Activated gamma-delta T cell treated with anti-CD3 and anti-CD28 coated beads, Interleukin-2, amount 50 U/mL, for 16 hours (primary cell): ENCODE measurements around the gene FSTL5.
"Not testable (repeated sequence)": the region's sequence is repeated elsewhere in the genome, so short reads cannot be mapped to it uniquely, and the experiment has no call there.

Experiments used
- DNase-seq: peaks from one replicate; pipeline ENCODE4 v3.0.0-alpha.2; 2020; ENCODE audit warnings: low read depth

FSTL5 gene

DNA sequence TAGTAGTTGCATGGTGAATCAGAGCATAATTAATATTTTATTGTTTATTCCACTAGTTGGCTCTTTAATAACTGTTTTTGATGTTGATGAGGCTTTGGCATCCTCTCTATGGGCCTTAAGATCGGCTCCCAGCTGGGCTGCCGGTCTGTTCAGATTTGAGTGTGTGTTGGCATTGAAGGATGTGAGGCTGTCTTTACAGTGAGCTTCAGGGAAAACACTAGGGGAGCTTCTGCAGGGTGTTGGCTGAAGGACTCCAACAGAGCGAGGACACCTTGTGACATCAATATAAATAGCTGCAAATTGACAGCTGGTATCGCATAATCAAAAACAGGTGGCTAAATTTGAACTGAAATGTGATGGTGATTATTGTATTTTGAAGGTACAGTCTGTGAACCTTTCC is 322.0 kb downstream of the FSTL5 start:
- DNase-seq = no peak

DNA sequence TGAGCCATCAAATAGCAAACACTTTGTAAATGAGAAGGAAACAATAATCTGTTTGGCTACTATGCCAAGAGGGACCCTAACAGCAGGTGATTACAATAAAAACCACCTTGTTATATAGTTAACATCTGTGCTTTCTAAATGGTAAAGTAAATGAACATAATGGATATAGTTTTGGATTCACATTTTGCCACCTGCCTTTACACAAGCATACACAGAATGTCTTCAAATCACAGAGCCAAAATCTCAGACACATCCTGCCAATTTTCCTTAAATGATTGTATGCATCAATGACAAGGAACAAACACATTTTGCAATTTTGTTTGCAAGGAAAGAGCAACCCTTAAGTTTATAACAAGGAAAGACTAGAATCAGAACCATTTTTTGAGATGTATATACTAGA is 334.2 kb downstream of the FSTL5 start:
- no peak for DNase-seq

DNA sequence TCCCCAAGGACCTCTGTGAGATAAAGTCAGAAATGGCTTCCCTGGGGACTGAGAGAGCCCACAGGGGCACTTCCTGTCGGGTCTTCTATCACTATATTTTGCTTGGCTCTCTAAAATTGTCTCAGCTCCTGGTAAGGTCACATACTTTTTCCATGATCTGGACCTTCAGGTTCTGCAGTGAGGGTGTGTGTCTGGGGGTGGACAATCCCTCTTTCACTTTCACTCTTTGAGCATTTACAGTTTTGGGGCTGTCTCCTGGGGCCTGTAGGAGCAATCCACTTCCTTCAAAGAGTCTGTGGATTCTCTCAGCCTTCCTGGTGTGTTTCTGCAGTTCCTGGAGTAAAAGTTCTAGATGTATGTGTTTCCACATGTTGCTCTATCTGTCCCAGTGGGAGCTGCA is 335.7 kb downstream of the FSTL5 start:
- no peak for DNase-seq

DNA sequence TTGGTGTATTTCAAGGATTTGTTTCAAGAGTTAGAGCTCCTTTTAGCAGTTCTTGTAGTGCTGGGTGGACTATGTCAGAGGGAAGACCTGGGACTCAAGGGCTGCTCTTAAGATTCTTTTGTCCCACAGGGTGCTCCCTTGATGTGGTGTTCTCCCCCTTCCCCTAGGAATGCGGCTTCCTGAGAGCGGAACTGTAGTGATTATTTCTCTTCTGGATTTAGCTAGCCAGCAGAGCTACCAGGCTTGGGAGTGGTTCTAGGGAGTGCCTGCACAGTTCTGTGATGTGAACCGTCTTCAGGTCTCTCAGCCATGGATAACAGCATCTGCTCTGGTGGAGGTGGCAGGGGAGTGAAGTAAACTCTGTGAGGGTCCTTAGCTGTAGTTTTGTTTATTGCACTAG is 336.8 kb downstream of the FSTL5 start:
- no peak for DNase-seq

DNA sequence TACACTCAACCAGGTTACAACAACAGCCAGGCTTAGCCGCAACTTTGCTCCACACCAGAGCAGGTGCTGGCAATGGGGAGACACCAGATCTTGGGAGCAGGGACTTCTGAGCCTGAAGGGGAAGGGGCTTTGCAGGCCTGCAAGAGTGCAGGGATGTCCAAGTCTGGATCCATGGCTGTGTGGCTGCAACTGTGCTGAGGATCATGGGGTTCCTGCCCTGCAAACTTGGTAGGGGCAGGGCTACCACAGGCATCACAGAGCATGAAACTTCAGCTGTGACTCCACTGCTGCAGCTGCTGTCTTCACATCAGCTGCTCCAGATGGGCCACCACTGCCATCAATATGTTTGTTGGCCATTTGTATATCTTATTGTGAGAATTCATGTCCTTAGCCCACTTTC is 340.4 kb downstream of the FSTL5 start:
- DNase-seq = no peak

DNA sequence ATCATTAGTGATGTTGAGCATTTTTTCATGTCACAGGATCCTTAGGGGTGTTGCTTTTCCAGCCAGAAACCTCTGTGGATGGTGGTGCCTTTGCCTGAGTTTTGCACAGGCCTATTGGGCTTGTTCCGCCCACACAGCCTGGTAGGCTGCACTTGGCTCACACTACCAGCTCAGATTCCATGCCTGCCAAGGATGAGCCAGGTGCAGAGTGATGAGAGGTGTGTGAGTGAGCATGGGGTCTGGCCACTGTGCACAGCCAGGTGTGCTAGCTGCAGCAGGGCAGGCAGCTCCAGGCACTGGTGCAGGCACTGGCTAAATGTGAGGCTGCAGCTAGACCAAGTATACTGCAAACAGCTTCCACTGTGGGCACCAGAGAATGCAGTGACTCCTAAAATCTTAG is 341.6 kb downstream of the FSTL5 start:
- no peak for DNase-seq

DNA sequence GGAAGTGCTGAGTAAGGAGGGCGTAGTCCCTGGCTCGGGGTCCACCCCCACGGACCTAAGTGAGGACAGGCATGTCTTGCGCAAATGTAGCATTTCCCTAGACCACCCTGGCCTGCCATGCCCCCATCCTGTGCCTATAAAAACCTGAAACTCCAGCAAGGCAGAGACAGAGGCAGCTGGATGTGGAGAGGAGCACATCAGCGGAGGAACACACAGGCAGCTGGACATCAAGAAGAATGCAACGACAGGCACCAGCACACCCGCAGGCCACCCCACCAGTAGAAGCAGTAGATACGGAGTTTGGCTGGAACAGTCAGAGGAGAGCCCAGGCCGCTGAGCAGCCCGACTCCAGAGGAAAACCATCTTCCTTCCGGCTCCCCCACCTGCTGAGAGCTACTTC is 345.9 kb downstream of the FSTL5 start:
- DNase-seq = no peak

DNA sequence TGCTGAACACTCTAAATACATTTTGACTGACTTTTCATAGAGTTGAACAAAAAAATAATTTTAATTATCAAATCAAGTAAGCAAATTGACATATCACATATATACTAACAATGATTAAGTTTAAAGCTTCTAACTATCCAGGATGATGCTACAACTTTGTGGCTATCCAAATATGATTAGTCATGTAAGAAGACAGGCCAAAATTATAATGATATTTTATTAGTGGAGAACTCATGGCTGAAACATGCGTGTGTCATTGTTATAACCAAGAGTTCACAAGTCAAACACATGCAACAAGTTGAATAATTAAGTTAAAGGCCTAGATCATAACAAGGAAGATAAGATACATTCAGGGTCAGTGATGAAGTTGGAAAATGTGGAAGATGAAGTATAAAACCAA is 346.8 kb downstream of the FSTL5 start:
- DNase-seq = no peak

DNA sequence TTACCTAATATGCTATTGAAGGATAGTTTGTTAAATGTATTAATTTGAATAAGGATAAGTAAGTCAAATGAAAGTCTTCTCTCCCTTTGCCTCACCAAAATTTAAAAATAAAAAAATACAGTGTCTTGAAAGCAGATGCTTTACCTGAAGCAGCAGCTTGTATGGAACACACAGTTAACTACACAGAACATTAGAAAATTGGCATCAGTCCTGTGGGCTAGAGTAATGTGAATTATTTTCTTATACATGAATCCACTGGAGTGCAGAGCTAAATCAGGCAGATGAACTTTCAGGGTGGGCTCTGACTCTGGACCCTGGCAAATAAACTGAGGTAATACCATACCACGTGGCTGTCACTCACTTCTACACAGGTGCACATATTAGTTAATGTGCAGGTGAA is 348.0 kb downstream of the FSTL5 start:
- DNase-seq = no peak

DNA sequence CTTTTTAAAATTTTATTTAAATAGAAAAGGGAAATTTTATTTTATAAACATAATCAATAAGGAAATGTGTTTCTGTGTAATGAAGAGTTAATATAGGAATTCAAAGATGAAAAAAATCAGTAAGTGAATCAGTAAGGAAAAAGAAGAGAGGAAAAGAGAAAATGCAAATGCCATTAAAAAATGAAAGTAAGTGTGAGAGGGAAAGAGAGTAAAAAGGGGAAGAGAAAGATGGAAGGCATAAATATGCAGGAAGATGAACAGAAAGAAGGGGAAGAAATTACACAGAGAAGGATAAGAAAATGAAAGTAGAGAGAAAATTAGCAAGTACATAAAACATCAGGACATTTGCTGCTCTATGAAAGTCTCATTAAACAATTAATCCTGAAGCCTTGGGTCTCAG is 349.9 kb downstream of the FSTL5 start:
- no peak for DNase-seq

DNA sequence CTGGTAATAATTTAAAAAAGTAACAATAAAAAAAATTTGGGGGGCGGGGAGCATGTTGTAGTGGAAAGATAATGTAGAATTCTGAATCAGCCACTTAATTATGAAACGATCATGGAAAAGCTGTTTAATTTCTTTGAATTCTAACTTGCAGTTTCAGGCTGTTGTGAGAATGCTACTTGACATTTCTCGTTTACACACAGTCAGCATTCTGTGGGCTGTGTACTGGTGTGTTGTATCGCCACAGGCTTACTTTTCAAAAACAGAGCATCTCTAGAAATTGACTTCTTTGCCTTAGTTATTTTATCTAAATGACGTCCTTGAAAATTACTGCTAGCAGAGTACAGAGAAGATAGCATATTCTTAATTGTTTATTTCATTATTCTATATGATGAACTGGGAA is 350.4 kb downstream of the FSTL5 start:
- no peak for DNase-seq

DNA sequence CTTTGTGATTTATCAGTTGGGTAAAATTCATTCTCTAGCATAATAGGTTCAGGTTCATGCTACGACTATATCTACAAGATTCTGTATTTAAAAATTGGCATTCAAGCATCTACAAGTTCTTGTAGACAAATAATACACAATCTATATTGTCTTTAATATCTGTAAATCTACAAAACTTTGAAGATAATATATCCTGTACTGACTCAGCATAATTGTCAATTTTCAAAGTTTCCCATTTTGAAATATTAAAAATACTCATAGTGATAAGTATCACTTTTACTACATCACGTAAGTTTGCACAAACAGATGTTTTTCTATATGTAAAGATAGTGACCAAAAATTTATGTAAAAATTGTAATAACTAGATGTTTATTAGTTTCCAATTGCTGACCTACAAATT is 360.6 kb downstream of the FSTL5 start:
- DNase-seq = no peak

DNA sequence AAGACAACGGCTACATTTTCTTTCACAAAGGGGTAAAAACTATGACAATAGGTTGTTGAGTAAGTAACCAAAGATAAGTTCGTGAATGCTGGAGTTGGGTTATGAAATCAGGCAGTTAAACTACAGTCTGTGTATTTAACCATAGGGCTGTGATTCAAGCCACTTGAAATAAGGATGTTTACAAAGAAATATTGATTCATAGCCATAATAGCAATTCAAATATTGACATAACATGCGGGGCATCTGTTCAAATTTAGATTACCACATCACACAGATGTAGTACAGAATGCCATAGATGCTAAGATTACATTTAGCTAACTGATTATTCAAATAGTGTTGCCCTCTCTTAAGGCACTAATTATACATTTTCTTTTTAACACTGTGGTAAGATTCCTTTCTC is 364.1 kb downstream of the FSTL5 start:
- DNase-seq = no peak

DNA sequence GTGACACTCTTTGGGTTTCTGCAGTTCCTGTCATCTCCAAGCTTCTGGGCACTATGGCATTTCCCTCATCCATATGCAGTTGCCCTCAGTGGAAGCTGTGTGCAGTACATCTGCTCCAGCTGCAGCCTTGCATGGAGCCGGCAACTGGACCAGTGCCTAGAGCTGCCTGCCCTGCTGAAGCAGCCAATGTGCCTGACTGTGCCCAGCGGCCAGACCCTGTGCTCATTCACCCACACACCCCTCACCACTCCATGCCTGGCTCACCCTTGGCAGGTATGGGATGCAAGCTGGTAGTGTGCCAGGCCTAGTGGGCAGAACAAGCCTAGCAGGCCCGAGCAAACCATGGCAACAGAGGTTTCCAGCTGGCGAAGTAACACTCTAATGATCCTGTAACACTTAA is 370.8 kb downstream of the FSTL5 start:
- DNase-seq = no peak

DNA sequence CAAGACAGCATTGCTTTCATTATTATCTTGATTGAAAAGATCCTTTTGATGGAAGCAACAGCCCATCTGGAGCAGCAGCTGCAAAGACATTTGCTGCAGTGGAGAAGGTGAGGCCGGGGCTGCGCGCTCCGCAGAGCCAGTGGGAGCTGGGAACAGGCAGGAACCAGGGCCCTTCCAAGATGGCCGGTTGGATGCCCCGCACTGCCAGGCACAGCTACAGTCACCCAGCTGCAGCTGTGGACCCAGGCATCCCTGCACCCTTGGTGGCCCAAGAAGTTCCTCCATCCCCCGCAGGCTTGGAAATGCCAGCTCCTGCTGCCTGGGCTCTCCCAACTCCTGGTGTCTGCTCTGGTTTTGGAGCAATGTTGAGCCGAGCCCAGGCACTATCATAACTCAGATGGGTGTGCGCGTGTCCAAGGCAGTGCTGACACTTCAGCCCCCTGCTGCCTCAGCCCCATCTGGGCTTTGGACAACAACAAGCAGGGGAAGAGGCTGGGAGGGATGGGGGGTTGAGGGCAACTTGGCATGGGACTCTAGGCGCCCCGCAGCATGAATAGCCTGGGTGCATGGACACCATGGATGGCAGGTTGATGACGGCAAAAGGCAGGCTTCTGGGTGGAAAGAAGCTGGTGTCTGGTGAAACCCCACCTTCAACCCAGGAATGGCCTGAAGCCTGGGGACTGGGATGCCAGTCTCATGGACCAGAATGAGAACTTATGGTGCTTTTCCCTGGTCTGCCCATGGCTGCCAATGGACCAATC is 371.8 kb downstream of the FSTL5 start:
- no peak for DNase-seq

DNA sequence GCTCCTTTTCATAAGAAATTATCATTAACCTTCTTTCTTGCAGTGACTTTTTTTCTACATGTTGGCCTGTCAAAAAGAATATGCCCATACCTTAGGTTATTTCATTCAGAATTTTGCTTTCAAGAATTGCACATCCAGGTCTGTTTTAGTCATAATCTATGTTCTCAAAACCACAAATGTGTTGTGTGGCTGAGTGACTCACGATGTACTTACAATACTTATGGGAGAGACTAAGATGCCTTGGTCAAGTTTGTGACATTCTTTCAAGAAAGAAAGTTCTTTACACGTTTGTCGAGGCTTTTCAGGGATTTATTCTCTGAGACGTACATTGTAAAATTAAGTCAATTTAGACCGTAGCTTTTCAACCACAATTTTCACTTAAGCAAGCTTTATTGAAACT is 396.7 kb downstream of the FSTL5 start:
- no peak for DNase-seq

DNA sequence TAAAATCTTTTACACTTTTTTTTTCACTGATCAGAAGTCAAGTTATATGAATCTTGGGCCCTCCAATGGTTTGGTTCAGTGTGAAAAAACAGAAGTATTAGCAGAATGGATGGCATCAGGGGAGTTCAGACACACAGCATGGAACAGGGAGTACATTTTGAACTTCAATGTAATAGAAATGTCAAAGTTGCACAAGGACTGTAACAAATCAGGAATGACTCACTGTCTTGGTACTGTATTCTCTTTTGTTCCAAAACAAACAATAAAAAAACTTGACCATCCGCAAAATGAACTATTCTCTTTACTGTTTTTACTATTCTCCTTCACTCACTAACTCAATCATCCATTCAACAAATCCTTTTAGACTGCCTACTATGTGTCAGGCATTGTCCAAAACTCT is 401.0 kb downstream of the FSTL5 start:
- no peak for DNase-seq

DNA sequence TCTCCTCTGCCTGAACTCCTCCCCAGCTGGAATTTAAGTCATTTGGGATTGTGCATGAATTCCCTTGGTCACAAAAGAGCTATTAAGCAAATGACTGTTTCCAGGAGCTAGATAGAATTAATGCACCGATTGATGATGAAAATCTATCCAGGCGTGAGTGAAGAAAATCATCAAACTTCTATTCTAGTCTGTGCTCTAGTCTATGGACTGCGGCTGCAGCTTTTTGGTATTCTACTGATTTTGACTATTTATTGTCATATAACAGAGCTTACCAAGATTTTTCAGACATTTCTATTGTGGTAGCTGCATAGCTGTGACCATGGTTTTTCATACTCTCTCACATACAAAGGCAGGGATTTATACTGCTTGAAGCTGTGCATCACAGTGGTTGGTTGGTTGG is 403.8 kb downstream of the FSTL5 start:
- DNase-seq = no peak

DNA sequence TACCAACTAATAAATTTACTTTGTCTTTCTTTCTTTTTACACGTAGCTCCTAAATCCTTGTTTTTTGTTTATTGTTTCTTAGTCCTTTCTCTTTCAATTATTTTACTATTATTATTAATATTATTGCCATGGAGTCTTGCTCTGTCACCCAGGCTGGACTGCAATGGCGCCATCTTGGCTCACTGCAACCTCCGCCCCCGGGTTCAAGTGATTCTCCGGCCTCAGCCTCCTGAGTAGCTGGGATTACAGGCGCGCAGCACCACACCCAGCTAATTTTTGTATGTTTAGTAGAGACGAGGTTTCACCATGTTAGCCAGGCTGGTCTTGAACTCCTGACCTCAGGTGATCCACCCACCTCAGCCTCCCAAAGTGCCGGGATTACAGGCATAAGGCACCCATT is 405.4 kb downstream of the FSTL5 start:
- DNase-seq = not testable (repeated sequence)

DNA sequence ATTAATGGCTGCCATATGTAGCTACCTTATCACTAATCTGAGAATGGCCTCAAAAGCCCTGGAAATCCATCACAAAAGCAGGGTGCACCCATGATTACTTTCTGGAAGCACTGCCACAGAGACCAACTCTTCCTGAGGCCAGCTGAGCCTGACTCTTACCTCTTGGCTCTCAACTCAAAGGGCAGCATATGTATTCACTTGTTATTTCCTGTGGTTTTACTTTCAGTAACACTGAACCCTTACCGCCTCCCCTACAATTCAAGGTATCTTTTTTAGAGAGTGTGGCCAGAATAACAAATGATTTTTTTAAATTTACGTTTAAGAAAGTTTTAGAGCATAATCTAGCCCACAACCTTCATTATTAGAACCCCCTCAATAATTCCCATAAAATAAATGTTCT is 434.9 kb downstream of the FSTL5 start:
- no peak for DNase-seq

DNA sequence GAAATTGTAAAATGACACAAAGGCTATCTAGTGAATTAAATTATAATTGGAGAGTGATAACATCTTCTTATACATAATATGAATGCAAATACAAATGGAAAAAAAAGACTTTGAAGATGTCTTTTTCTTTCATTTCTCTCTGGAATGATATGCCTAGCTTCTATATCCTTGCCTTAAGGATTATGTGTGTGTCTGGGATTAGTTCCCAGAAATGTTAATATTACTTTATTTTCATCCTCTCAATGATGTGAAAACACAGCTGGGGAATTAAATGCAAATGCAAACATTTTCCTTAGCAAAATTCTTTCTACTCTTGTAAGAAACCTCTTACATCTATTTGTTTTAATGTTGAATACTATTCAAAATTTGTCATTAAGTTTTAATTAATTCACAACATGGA is 441.9 kb downstream of the FSTL5 start:
- no peak for DNase-seq

DNA sequence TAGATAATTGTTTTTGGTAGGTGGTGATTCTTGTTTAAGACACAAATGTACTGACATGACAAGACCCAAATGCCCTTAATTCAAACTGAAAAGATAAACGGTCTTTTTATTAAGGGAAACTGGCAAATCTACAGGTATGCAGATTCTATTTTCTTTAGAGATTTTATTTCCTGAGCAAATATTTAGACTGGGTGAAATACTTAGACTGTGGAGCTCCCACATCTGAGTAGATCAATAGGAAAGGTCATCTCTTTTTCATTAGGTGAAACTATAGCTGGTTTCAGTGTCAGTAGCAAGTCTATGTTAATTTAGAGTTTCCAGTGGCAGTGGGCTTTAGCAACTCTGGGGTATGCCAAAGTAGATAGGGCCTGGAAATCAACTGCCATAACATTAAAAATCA is 446.7 kb downstream of the FSTL5 start:
- no peak for DNase-seq

DNA sequence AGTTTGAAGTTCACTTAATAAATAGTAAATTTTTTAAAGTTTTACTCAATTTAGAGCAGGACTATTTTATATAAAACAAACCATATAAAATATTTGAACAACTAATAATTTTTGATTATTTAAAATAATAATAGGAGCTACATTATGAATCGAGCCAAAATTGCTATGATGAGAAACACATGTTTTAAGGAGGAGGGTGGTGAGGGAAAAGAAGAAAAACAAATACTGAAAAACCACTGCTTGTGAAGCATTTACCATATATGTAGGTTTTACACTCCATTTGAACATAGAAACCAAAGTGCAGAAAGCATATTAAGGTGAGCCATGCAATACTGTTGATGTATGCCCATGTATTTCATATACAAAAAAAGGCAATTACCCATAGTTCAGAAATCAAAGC is 448.9 kb downstream of the FSTL5 start:
- no peak for DNase-seq

DNA sequence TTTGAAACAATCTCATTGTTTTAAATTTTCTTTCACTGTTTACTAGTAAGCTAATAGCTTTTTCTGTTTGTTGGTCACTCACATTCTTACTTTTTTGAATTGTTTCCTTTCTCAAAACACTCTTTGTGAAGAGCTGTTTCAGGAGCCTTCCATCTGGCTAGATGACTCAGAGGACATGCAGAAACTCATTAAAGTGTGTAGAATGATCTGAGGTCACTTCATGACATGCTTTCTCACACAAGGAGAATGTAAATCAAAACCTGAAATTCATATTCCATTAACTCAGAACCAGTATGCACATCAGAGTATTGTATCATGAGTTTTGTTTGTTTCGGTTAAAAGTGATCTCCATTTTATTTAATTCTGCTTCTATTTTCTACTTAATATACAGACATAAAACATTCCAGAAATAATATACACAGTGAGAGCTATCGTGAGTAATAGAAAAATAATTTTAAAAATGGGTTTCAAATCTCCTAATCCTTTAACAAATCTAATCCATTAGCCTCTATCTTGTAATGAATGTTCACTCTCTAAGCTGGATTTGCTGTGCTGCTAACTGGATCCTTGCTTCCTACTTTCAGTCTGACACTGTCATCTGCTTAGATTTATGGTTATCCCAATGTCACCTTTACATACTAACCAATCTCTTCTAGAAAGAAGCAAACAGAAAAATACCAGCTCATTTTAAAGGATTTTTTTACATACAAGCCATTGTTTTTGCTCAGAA is 449.6 kb downstream of the FSTL5 start:
- no peak for DNase-seq
